GM18517 (cell line): ENCODE measurements around the gene SNX33.
"Not testable (repeated sequence)": the region's sequence is repeated elsewhere in the genome, so short reads cannot be mapped to it uniquely, and the experiment has no call there.

Source experiments
- ATAC-seq: cut with Tn5 transposase; IDR thresholded peaks from one replicate; pipeline ENCODE4 v1.9.1; 2021; ENCODE audit warnings: mild to moderate bottlenecking, moderate library complexity; ENCODE audit not compliant: unreplicated experiment

SNX33 gene

GRCh38 chr15:75647370-75648155 lies at the start of gene SNX33:
Gene SNX33 (plus strand): TSS chr15:75647912. CDS start chr15:75649103, 1,191 bp downstream.
- no peak for ATAC-seq

- ATAC-seq: no peak
These were observed 49.4 kb upstream of the SNX33 start for GRCh38 chr15:75598361-75598760.

- ATAC-seq: no peak
These were observed 48.3 kb upstream of the SNX33 start for GRCh38 chr15:75599401-75599800.

- no peak for ATAC-seq
These were observed 41.7 kb upstream of the SNX33 start for GRCh38 chr15:75606026-75606425.

GRCh38 chr15:75606711-75607699 lies 40.7 kb upstream of the SNX33 start:
- no peak for ATAC-seq

GRCh38 chr15:75616766-75617165 lies 30.9 kb upstream of the SNX33 start:
- no peak for ATAC-seq

- no peak for ATAC-seq
These were observed 27.5 kb upstream of the SNX33 start for GRCh38 chr15:75620058-75620820.

- no peak for ATAC-seq
These were observed 26.8 kb upstream of the SNX33 start for GRCh38 chr15:75620841-75621391.

- no peak for ATAC-seq
These were observed 25.2 kb upstream of the SNX33 start for GRCh38 chr15:75622505-75622904.

GRCh38 chr15:75625542-75626347 lies 22.0 kb upstream of the SNX33 start, which contains the start of gene SNUPN:
Gene SNUPN (minus strand): TSS chr15:75625725. CDS start chr15:75621051, 4,674 bp downstream.
- peak; percentile 73 for ATAC-seq

GRCh38 chr15:75631935-75632334 lies 15.8 kb upstream of the SNX33 start:
- no peak for ATAC-seq

- not testable (repeated sequence) for ATAC-seq
These were observed 13.8 kb upstream of the SNX33 start for GRCh38 chr15:75633922-75634321.

GRCh38 chr15:75636026-75636425 lies 11.7 kb upstream of the SNX33 start:
- no peak for ATAC-seq

- ATAC-seq: no peak
These were observed 10.3 kb upstream of the SNX33 start for GRCh38 chr15:75637245-75638009.

- ATAC-seq: no peak
These were observed 8.5 kb upstream of the SNX33 start for GRCh38 chr15:75639191-75639708.

- ATAC-seq: peak; percentile 78
These were observed 7.8 kb upstream of the SNX33 start, which contains the start of gene IMP3 for GRCh38 chr15:75639709-75640482. Gene IMP3 (minus strand): TSS chr15:75640224. CDS start chr15:75640168, 56 bp downstream.

- peak; percentile 23 for ATAC-seq
These were observed 7.1 kb upstream of the SNX33 start for GRCh38 chr15:75640483-75641178.
